ENCODE results near the gene NEURL3. TPM values are rescaled to one million over a fixed set of nuclear protein-coding genes. Genes with fewer than 3 reads are reported as not detected.
"Not testable (repeated sequence)": the region's sequence is repeated elsewhere in the genome, so short reads cannot be mapped to it uniquely, and the experiment has no call there.

Gene NEURL3
- total RNA-seq, 2 donors from 2014 or later, result 0.44 TPM; not detected in 1

DNA sequence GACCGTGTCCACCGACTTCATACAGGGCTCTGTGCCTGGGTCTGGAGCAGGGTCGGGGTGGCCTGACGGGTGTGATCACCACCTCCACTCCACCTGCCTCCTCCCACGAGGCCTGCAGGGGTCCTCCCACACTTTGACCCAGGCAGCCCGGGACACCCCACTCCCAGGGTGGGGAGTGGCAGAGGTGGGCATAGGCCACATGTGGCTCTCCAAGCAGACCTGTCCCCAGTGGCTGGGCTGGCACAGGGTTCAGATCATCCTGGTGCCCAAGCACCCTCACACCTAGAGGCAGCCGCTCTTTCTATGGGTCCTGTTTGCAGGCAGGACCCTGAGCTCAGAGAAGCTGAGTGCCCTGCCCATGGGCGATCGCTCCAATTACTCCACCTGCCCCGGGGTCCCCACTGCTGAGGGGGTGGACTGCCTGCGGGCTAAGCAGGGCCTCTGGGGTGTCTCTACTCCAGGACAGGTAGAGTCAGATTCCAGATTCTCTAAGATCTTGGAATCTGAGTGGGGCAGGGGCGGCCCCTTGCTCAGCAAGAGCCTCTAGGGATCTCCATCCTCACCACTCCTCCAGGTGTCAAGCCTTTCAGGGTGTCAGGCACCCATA is 1.4 kb downstream of the NEURL3 start:
- Mint-ChIP-seq H3K27ac (no peak overlapping the region), H3K36me3 (ENCODE audit: low read depth) (no peaks in the 10 kb centered on the region), H3K27me3 (peaks cover 1% of the 10 kb centered on the region), H3K4me1 (peaks cover 25% of the 10 kb centered on the region), H3K4me3 (no peak overlapping the region)
- DNase-seq (no peak), ATAC-seq (no peak)
- H3K9me3 ChIP-seq (ENCODE audit: control insufficient read depth, low read length, poor library complexity, severe bottlenecking), result no peaks in the 10 kb centered on the region

DNA sequence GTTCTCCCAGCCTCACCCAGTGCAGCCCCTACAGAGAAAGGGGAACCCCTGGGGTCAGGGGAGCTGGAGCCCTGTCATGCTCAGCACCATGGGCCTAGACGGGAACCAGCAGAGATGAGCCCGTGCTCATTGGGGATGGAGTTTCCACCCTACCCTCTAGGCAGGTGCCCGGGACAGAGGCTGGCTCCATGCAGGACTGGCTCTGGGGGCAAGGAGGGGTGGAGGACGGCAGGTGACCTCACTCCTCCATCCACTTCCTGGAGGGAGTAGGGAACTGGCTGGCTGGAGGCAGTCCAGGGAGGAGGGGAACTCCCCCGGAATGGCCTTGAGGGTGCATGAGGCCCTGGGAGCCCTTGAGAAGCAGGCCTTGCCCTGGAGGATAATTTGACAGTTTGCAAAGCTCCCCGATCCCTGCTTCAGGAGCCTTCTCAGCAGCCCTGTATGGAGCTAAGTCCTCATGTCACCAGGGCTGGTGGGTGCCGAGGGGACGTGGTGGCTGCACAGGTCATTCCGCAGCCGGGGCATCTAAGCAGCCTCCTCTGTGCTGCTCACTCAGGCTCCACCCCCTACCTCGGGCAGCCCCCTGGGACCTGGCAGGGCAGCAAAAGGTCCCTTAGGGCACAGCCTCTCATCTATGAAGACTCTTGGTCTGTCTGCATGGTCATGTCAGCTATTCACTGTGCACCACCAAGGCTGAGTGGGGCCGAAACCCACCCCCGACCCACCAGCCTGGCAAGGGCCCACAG is 2.1 kb downstream of the NEURL3 start:
- Mint-ChIP-seq H3K27me3 (no peaks in the 10 kb centered on the region), H3K4me3 (no peak overlapping the region), H3K36me3 (ENCODE audit: low read depth) (no peaks in the 10 kb centered on the region), H3K4me1 (peaks cover 24% of the 10 kb centered on the region), H3K27ac (no peak overlapping the region)
- no peak for ATAC-seq
- DNase-seq, result no peak
- no peaks in the 10 kb centered on the region for H3K9me3 ChIP-seq (ENCODE audit: control insufficient read depth, low read length, poor library complexity, severe bottlenecking)

DNA sequence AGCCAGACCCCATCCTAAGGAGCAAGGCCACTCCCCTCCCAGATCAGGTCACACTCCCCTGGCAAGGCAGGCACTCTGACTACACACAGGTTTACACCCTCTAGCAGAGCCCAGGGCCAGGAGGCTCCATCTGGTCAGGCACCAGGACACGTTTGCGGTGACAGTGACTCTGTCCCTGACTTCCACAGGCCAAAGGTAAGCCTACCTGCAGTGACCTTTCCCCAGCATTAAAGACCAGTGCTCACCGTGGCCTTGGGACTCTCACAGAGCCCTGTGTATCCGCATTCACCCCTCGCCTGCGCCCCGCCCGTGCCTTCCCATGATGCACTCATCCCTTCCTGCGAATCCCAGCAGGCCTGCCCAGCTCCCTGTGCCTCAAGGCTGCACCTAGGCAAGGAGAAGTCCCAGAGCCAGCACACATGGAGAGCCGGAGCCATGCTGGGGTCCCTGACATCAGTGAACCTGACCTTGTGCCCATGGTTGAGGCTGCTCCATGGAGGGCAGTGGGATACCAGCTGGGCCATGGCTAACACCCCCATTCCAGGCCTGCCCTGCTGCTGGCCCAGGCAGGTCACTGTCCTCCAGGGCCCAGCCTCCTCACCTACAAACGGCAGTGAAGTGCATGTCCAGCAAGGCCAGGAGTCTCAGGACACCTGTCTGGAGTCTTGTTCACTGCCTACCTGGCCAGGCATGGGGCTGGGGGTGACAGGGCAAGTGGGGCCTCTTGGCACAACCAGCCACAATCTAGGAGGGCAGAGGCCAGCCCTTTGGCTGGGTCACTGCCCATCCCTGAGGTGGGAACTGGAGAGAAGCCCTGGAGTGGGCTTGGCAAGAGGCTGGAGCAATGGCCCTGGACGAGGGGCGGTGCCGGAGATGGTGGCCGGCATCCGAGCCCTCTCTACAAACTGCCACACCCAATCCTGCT is 3.0 kb downstream of the NEURL3 start:
- Mint-ChIP-seq H3K4me1 (peaks cover 18% of the 10 kb centered on the region), H3K4me3 (no peak overlapping the region), H3K36me3 (ENCODE audit: low read depth) (no peaks in the 10 kb centered on the region), H3K27me3 (no peaks in the 10 kb centered on the region), H3K27ac (peak overlapping the region; percentile 74)
- ATAC-seq (no peak), DNase-seq (no peak)
- H3K9me3 ChIP-seq (ENCODE audit: control insufficient read depth, low read length, poor library complexity, severe bottlenecking), result no peaks in the 10 kb centered on the region

DNA sequence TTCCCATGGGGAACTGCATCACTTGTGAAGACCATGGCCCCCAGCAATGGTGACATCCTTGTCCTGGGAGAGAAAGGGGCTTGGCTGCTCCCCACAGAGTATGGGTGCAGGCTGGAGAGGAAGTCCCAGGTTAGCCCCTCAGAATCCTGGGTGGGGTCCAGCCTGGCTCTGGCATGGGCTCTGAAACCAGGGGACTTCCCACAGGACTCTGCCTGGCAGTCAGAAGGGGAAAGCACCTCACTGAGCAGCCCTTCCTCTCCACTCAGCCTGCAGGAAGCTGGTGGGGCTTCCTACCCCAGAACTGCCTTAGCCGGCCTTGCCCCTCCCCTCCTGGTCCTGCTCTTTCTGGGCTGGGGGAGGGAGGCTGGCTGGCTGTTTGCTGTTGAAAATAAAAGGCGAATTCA is 3.7 kb downstream of the NEURL3 start:
- peak; percentile 90 for ATAC-seq
- no peak overlapping the region for H3K4me3 Mint-ChIP-seq
- H3K36me3 Mint-ChIP-seq (ENCODE audit: low read depth), result no peaks in the 10 kb centered on the region
- H3K9me3 ChIP-seq (ENCODE audit: control insufficient read depth, low read length, poor library complexity, severe bottlenecking), result no peaks in the 10 kb centered on the region
- DNase-seq, result no peak
- peak overlapping the region; percentile 27 for H3K27ac Mint-ChIP-seq
- H3K4me1 Mint-ChIP-seq, result peaks cover 18% of the 10 kb centered on the region
- H3K27me3 Mint-ChIP-seq, result no peaks in the 10 kb centered on the region

DNA sequence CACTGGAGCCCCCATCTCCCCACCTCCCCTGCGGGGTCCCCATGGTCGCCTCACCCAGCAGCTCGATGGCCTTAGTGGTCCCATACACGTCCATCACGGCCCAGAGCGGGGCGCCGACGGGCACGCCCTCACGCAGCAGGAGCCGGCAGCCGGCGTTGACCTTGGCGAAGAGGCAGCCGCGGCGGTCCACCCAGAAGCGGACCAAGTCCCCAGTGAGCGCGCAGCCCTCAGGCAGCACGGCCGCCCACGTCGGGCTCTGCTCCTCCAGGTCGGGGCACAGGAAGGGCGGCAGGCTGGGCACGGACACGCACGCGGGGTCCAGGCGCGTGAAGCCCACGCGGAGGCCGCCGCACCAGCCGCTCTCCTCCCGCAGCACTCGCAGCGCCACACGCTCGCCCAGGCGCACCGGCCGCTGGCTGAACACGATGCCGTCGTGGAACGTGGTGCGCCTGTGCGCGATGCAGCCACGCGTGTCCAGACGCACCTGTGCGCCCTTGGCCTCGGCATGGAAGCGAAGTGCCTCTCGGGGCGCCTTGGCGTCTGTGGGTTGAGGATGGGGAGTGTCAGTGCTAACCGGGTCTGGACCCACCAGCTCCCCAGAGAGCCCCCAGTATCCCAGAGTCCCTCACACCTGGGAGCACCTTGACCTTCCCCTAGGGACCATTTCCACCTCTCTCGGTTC is 4.6 kb downstream of the NEURL3 start:
- no peaks in the 10 kb centered on the region for H3K9me3 ChIP-seq (ENCODE audit: control insufficient read depth, low read length, poor library complexity, severe bottlenecking)
- Mint-ChIP-seq H3K4me3 (no peak overlapping the region), H3K36me3 (ENCODE audit: low read depth) (no peaks in the 10 kb centered on the region), H3K27me3 (no peaks in the 10 kb centered on the region), H3K27ac (peak overlapping the region; percentile 27), H3K4me1 (peaks cover 18% of the 10 kb centered on the region)
- no peak for DNase-seq
- ATAC-seq, result no peak

DNA sequence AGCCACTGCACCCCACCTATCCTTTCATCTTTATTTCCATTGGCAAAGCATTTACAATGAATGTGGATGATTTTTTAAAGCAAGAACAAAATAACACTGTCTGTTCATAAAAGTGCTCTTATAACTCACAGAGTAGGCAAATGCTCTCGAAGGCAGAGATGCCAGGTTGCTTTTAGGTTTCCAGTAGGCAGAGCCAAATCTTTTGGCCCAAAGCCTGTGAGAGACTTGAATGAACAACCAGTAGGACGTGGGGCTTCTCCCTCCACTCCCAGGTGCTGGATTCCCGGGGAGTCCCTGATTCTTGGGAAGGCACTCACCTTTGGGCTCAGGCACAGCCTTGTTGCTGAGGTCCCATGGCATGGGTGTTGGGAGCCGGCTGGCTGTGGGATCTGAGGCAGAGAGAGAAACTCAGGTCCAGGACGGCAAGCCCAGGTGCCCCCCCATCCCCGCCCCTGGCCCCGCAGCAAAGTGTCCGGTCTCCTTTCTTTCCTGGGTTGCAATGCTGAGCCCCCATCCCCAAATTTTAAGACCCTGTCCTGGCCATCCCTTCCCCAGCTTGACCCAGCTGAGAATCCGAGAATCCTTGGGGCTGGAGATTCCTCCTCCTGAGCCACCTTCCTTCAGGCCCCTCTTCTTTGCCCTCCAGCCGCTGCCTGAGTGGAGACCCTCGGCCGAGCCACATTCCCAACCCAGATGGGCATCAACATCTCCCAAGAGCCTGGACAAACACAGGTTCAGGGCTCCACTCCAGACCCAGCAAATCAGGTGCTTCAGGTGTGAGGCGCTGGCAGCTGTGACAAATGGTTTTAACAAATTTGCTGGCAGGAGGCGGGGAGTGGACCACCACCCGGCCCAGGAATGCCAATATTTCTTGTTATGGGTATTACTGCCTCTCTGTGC is 5.8 kb downstream of the NEURL3 start:
- no peaks in the 10 kb centered on the region for H3K36me3 Mint-ChIP-seq (ENCODE audit: low read depth)
- no peak for ATAC-seq
- H3K27ac Mint-ChIP-seq, result no peak overlapping the region
- H3K9me3 ChIP-seq (ENCODE audit: control insufficient read depth, low read length, poor library complexity, severe bottlenecking), result no peaks in the 10 kb centered on the region
- DNase-seq, result no peak
- peaks cover 18% of the 10 kb centered on the region for H3K4me1 Mint-ChIP-seq
- H3K4me3 Mint-ChIP-seq, result no peak overlapping the region
- no peaks in the 10 kb centered on the region for H3K27me3 Mint-ChIP-seq

DNA sequence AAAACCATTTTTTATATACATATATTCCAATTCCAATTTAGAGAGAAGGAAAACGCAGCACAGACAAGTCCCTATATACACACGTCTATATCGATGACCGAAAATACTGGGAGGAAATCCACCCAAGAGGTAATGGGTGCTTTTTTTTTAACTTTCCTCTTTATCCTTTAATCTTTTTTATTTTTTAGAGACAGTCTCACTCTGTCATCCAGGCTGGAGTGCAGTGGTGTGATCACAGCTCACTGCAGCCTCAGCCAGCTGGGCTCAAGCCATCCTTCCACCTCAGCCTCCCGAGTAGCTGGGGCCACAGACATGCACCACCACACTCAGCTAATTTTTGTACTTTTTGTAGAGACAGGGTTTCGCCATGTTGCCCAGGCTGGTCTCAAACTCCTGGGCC is 6.5 kb downstream of the NEURL3 start:
- H3K27ac Mint-ChIP-seq; ATAC-seq; H3K9me3 ChIP-seq (ENCODE audit: control insufficient read depth, low read length, poor library complexity, severe bottlenecking); H3K36me3 Mint-ChIP-seq (ENCODE audit: low read depth); DNase-seq; H3K27me3 Mint-ChIP-seq; H3K4me3 Mint-ChIP-seq: not testable (repeated sequence)
- peaks cover 18% of the 10 kb centered on the region for H3K4me1 Mint-ChIP-seq

DNA sequence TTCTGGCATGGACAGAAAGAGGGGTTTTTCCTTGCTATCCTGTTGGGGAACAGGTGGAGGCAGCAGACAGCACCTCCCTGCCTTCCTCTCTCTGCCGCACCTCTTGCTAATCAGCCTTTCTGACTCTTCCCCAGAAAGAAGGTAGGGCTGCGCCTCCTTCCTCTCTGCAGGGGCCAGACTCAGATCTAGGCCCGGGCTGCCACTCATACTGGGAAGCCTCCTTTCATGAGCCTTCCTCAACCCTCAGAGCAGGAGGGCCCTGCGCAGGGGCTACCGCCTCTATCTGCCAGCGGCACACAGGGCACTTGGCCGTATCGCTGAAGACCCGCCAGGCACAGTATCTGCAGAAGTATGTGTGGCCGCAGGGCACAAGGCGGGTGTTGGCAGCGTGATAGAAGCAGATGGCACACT is 7.1 kb downstream of the NEURL3 start:
- no peaks in the 10 kb centered on the region for H3K9me3 ChIP-seq (ENCODE audit: control insufficient read depth, low read length, poor library complexity, severe bottlenecking)
- no peak overlapping the region for H3K4me3 Mint-ChIP-seq
- DNase-seq (no peak), ATAC-seq (no peak)
- H3K27ac Mint-ChIP-seq, result no peak overlapping the region
- H3K36me3 Mint-ChIP-seq (ENCODE audit: low read depth), result no peaks in the 10 kb centered on the region
- H3K27me3 Mint-ChIP-seq, result no peaks in the 10 kb centered on the region
- H3K4me1 Mint-ChIP-seq, result peaks cover 18% of the 10 kb centered on the region

DNA sequence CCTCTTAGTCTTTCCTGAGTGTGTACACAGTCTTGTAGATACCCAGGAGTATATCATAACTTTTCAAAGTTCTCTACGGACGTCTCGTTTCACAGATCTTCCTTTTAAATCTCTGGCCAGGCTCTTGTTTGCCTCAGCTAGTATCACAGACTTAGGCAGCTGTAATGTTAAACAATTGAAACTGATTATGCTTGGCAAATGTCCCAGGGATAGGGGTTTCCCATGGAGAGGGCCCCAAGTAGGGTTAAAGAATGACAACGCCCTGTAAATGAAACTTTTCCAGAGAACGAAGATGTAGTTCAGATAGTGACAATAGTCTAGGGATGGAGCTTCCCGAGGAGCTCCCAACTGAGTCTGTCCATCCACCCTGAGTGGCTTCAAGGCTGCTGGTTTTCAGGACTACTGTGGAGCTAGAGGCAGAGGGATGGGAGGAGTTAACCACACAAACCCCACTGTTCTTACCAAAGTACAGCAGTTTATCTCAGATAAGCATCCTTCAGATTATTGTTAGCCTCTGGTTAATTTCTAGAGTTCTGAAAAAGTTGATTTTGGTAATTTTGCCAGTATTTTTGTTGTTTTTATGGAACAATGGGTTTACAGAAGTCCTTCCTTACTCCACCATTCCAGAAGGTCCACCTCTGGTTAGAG is 9.1 kb downstream of the NEURL3 start:
- ATAC-seq (no peak), DNase-seq (no peak)
- H3K4me1 Mint-ChIP-seq, result peaks cover 5% of the 10 kb centered on the region
- no peak overlapping the region for H3K4me3 Mint-ChIP-seq
- H3K27me3 Mint-ChIP-seq, result no peaks in the 10 kb centered on the region
- H3K27ac Mint-ChIP-seq, result no peak overlapping the region
- H3K36me3 Mint-ChIP-seq (ENCODE audit: low read depth), result no peaks in the 10 kb centered on the region
- no peaks in the 10 kb centered on the region for H3K9me3 ChIP-seq (ENCODE audit: control insufficient read depth, low read length, poor library complexity, severe bottlenecking)

DNA sequence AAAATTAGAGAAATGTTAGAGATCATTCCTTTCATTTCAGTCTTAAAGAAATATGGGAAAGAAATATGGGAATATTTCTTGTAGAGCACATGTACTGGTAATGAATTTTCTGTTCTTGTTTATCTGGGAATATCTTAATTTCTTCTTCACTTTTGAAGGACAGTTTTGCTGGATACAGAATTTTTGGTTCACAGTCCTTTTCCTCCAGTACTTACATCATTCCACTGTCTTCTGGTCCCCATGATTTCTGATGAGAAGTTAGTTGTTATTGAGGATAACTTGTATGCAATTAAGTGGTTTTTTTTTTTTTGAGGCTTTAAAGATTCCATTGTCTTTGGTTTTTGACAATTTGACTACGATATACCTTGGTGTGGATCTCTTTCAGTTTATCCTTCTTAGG is 11.0 kb downstream of the NEURL3 start:
- H3K36me3 Mint-ChIP-seq (ENCODE audit: low read depth), result no peaks in the 10 kb centered on the region
- H3K27me3 Mint-ChIP-seq, result no peaks in the 10 kb centered on the region
- no peak for DNase-seq
- H3K4me1 Mint-ChIP-seq, result no peaks in the 10 kb centered on the region
- no peak for ATAC-seq
- H3K27ac Mint-ChIP-seq, result no peak overlapping the region
- H3K9me3 ChIP-seq (ENCODE audit: control insufficient read depth, low read length, poor library complexity, severe bottlenecking), result no peaks in the 10 kb centered on the region
- no peak overlapping the region for H3K4me3 Mint-ChIP-seq

DNA sequence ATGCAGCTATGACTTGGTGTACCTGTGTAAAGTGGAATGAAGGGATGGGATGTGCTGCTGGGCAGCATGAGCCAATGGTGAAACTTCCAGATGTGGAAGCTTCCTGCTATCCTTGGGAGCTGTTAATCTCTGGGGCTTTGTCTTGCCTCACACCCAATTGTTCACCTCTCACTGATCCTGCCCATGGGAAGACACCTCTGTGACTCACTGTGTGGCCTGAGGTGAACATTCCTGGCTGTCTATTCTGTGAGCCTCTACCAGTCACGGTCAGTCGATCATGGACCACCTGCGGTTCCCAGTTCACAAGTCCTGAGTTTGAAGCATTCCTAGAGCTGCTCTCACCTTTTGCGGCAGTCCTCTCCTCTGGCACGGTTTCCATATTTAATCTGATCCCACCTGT is 12.1 kb downstream of the NEURL3 start:
- DNase-seq (no peak), ATAC-seq (no peak)
- no peak overlapping the region for H3K27ac Mint-ChIP-seq
- H3K36me3 Mint-ChIP-seq (ENCODE audit: low read depth), result no peaks in the 10 kb centered on the region
- no peaks in the 10 kb centered on the region for H3K27me3 Mint-ChIP-seq
- no peaks in the 10 kb centered on the region for H3K9me3 ChIP-seq (ENCODE audit: control insufficient read depth, low read length, poor library complexity, severe bottlenecking)
- H3K4me3 Mint-ChIP-seq, result no peak overlapping the region
- H3K4me1 Mint-ChIP-seq, result no peaks in the 10 kb centered on the region

Measured in T-helper 17 cell (primary cell).